GM13976 (cell line): Measurements from ENCODE around the gene RBMS1.

Source experiments
- DNase-seq: peaks from one replicate; pipeline ENCODE4 v3.0.0; 2012; ENCODE audit warnings: low spot score
- CTCF ChIP-seq: IDR thresholded peaks from 2 replicates; pipeline ENCODE4 v1.5.1; 2012; ENCODE audit warnings: borderline replicate concordance, mild to moderate bottlenecking; ENCODE audit not compliant: insufficient read depth; ENCODE audit errors: extremely low read depth, missing control alignments, control extremely low read depth
- in situ Hi-C: fragments of 300-500 bp; cut with MboI; formaldehyde crosslinking; loops from one replicate; pipeline ENCODE4 v1.12.0; 2022; ENCODE audit warnings: low sequenced_read_pairs, mixed read lengths, inconsistent platforms; ENCODE audit not compliant: unreplicated experiment

Gene RBMS1

GRCh38 chr2:160358046-160358445, 135.6 kb downstream of the RBMS1 start:
- DNase-seq = no peak
- in situ Hi-C loops = no loop called here
- no peak for TF ChIP-seq CTCF

GRCh38 chr2:160356485-160356884, 137.1 kb downstream of the RBMS1 start:
- TF ChIP-seq CTCF = no peak
- in situ Hi-C loops = no loop called here
- DNase-seq = no peak

- DNase-seq = no peak
- in situ Hi-C loops = no loop called here
- TF ChIP-seq CTCF = no peak
Observed at GRCh38 chr2:160355080-160355479, 138.5 kb downstream of the RBMS1 start.

GRCh38 chr2:160354677-160355076, 138.9 kb downstream of the RBMS1 start:
- DNase-seq = no peak
- no peak for TF ChIP-seq CTCF
- in situ Hi-C loops = no loop called here

- in situ Hi-C loops = no loop called here
Observed at GRCh38 chr2:160353813-160354212, 139.8 kb downstream of the RBMS1 start.

GRCh38 chr2:160353166-160353565, 140.4 kb downstream of the RBMS1 start:
- in situ Hi-C loops = no loop called here
- no peak for DNase-seq
- no peak for TF ChIP-seq CTCF

More at GRCh38 chr2:160353813-160354212, 139.8 kb downstream of the RBMS1 start:
- DNase-seq = no peak
- no peak for TF ChIP-seq CTCF

GRCh38 chr2:160352500-160352899, 141.1 kb downstream of the RBMS1 start:
- TF ChIP-seq CTCF = no peak
- no peak for DNase-seq
- in situ Hi-C loops = no loop called here
